ENCODE data around the gene KIAA0513.

DNA sequence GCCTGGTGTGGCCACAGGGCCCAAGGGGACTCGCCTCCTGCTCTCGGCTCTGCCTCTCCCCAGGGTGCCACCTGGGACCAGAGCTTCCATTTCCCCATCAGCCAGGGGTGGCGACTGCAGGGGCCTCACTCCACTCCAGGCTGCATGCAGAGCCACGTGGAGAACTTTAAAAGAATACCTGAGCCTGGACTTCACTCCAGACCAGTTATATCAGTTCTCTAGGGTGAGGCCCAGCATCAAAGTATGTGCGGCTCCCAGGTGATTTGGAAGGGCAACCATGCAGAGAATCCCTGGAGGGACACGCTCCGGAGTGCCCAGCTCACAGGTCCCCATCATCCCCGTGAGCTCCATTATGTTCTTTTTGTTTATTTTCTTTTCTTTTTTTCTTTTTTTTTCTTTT, 39.8 kb downstream of the KIAA0513 start:
- TF ChIP-seq FOXJ3 (CRISPR knock-in tag; IDR thresholded peaks at IDR 0.05; ENCODE audit: borderline replicate concordance) (no peak), RAD21 (CRISPR knock-in tag; IDR thresholded peaks at IDR 0.05) (no peak), ZNF331 (CRISPR knock-in tag; IDR thresholded peaks at IDR 0.05) (no peak)

Measured in HepG2 (cell line).